Nephron progenitor cell (in vitro differentiated cells): Measurements from ENCODE around the gene ARHGEF7.
A peak's percentile ranks its signal among the peaks of the same experiment; 100 is the strongest.

Experiments
- DNase-seq: peaks from one replicate; pipeline ENCODE4 v3.0.0; 2021
- H3K27ac Mint-ChIP-seq: 2 replicates; pipeline ENCODE4 v1.8.0; 2021; ENCODE audit warnings: mild to moderate bottlenecking, moderate library complexity, mixed read lengths
- H3K27me3 Mint-ChIP-seq: 2 replicates; pipeline ENCODE4 v1.8.0; 2021; ENCODE audit warnings: mild to moderate bottlenecking, low read depth, mixed read lengths; ENCODE audit not compliant: poor library complexity
- H3K36me3 Mint-ChIP-seq: 2 replicates; pipeline ENCODE4 v1.8.0; 2021; ENCODE audit warnings: low read depth, mixed read lengths
- H3K4me1 Mint-ChIP-seq: 2 replicates; pipeline ENCODE4 v1.8.0; 2021; ENCODE audit warnings: mixed read lengths
- H3K4me3 Mint-ChIP-seq: 2 replicates; pipeline ENCODE4 v1.8.0; 2021; ENCODE audit warnings: mild to moderate bottlenecking, moderate library complexity, mixed read lengths
- H3K9me3 Mint-ChIP-seq: 2 replicates; pipeline ENCODE4 v1.8.0; 2021; ENCODE audit warnings: mild to moderate bottlenecking, moderate library complexity, mixed read lengths
- TF ChIP-seq, protein P1 (sequence below): fragments of 200-600 bp; sonication (generic); IDR thresholded peaks from 2 replicates; pipeline ENCODE4 v1.5.0; 2021; ENCODE audit warnings: antibody characterized with exemption

The ARHGEF7 gene

DNA sequence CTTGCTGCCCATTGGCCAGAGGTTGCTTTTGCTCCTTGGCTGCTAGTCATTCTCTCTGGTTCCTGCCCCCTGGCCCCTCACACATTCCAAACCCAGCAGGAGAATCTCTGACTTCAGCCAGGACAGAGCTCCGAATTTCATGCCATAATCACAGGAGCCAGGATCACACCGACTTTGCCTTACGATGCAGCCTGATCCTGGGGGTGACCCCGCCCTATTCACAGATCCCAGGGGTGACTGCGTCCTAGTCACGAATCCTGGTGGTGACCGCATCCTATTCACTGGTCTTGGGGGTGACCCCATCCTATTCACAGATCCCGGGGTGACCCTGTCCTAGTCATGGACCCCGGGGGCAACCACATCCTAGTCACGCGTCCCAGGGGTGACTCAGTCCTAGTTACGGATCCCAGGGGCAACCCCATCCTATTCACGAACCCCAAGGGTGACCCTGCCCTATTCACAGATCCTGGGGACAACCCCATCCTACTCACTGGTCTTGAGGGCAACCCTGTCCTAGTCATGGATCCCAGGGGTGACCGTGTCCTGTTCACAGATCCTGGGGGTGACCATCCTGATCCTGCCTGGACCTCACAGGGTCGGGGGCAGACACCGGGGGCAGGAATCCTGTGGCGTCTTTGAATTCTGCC, 198.0 kb downstream of the ARHGEF7 start:
- H3K27ac Mint-ChIP-seq, result no peak overlapping the region
- no peak for DNase-seq
- peaks cover 65% of the 10 kb centered on the region for H3K36me3 Mint-ChIP-seq
- peaks cover 8% of the 10 kb centered on the region for H3K4me1 Mint-ChIP-seq
- H3K4me3 Mint-ChIP-seq, result no peak overlapping the region
- H3K9me3 Mint-ChIP-seq, result peaks cover 51% of the 10 kb centered on the region
- TF ChIP-seq, protein P1, sequence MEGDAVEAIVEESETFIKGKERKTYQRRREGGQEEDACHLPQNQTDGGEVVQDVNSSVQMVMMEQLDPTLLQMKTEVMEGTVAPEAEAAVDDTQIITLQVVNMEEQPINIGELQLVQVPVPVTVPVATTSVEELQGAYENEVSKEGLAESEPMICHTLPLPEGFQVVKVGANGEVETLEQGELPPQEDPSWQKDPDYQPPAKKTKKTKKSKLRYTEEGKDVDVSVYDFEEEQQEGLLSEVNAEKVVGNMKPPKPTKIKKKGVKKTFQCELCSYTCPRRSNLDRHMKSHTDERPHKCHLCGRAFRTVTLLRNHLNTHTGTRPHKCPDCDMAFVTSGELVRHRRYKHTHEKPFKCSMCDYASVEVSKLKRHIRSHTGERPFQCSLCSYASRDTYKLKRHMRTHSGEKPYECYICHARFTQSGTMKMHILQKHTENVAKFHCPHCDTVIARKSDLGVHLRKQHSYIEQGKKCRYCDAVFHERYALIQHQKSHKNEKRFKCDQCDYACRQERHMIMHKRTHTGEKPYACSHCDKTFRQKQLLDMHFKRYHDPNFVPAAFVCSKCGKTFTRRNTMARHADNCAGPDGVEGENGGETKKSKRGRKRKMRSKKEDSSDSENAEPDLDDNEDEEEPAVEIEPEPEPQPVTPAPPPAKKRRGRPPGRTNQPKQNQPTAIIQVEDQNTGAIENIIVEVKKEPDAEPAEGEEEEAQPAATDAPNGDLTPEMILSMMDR, result no peak
- peaks cover 2% of the 10 kb centered on the region for H3K27me3 Mint-ChIP-seq

DNA sequence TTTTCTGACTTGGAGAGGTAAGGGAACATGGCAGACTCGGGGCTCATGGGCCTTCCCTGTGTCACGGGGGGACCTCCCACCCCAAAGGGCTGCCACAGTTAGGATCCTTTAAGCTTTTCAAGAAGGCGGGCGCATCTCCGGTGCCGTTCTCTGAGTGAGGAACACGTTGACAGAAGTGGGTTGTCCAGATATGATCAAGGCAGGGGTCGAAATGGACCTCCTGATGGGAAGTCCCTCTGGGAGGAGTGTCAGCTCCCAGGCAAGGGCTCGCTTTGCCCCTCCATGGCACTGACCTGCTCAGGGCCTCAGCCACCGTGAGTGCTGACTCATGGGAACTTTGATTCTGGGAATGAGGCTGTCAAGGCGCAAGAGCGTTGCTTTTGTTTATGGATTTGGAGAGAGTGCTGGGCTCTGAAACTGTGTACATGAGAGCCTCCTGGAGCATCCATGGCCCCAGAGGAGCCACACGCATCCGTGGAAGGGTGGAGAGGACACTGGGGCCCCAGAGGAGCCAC, 198.9 kb downstream of the ARHGEF7 start:
- peaks cover 56% of the 10 kb centered on the region for H3K36me3 Mint-ChIP-seq
- TF ChIP-seq, protein P1, result no peak
- H3K4me3 Mint-ChIP-seq, result no peak overlapping the region
- peaks cover 47% of the 10 kb centered on the region for H3K9me3 Mint-ChIP-seq
- H3K27me3 Mint-ChIP-seq, result peaks cover 2% of the 10 kb centered on the region
- DNase-seq, result no peak
- H3K4me1 Mint-ChIP-seq, result peaks cover 3% of the 10 kb centered on the region
- H3K27ac Mint-ChIP-seq, result no peak overlapping the region

DNA sequence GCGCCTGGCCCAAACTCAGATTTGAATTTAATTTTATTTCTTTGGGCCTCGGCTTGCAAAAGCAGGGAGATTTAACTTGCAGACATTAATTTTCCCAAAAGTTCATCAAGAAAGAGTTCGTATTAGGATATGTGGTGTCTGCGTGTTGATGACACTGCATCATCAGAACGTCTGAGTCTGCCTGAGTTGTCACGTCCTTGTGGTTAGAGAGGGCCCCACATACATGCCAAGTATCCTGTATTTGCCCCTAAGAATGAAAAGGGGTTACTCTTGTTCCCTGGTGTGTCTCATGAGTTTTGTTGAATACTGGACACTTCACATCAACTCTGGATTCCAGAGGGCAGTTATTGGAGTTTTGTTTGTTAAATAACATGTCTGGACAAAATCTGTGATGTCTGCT, 199.7 kb downstream of the ARHGEF7 start:
- H3K4me1 Mint-ChIP-seq, result no peaks in the 10 kb centered on the region
- H3K27ac Mint-ChIP-seq, result peak overlapping the region; percentile 29

DNA sequence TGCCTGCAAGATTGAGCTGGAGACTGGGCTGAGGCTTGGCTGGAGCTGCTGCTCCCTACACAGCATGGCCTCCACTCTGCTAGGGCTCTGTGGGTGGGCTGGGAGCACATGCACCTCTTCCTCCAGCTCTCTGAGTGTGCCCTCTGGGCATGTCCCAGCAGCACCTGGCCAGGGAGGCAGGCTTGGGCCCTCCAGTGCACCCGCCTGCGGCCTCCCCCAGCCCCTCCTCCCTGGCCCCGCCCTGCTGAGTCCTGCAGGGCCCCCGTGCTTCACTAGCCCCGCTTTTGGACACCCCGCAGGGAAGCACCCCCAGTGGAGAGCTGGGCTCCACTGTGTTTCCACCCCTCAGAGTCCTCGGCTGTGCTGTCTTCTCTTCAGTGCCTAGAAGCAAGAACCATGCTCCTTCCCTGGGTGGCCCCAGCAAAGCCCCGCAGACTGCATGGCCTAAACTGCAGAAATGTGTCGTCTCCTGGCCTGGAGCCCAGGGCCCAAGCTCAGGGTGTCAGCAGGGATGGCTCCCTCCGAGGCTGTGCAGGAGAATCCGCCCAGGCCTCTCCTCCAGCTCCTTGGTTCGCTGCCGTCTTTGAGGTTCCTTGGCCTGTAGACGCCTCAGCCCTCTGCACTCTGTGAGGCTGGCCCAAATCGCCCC, 200.4 kb downstream of the ARHGEF7 start:
- no peak overlapping the region for H3K4me3 Mint-ChIP-seq
- TF ChIP-seq, protein P1, result no peak
- H3K27ac Mint-ChIP-seq, result peak overlapping the region; percentile 29
- H3K27me3 Mint-ChIP-seq, result peaks cover 2% of the 10 kb centered on the region
- no peak for DNase-seq
- H3K4me1 Mint-ChIP-seq, result no peaks in the 10 kb centered on the region
- H3K36me3 Mint-ChIP-seq, result peaks cover 41% of the 10 kb centered on the region
- peaks cover 32% of the 10 kb centered on the region for H3K9me3 Mint-ChIP-seq

More for the DNA sequence above, 199.7 kb downstream of the ARHGEF7 start:
- peaks cover 47% of the 10 kb centered on the region for H3K36me3 Mint-ChIP-seq
- no peak overlapping the region for H3K4me3 Mint-ChIP-seq
- TF ChIP-seq, protein P1, result no peak
- peaks cover 2% of the 10 kb centered on the region for H3K27me3 Mint-ChIP-seq
- no peak for DNase-seq
- peaks cover 38% of the 10 kb centered on the region for H3K9me3 Mint-ChIP-seq

DNA sequence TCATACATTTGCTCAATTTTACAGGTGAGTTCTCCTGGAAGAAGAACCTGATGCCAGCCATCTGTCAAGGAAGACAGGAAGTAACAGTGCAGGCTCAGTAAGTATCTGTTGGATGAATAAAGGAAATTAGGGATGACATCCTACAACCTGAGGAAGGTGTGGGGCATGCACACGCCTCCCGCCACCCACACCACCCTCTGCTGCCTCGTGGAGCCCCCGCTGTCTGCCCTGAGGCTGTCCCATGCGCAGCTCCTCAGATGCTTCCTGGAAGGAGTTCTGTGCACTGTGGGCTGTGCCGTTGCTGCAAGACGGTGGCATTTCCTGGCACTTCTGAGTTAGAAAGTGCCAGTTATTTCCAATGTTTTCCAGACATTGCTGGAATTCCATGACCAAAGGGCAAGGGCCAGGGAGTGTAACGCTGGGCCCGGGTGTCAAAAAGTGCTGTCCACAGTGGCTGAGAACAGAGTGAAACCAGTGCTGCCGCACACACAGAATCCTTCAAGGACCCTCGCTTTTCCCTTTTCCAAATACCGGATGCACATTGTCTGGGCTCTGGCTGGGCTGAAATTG, 201.1 kb downstream of the ARHGEF7 start:
- Mint-ChIP-seq H3K9me3 (peaks cover 24% of the 10 kb centered on the region), H3K27me3 (peaks cover 2% of the 10 kb centered on the region), H3K4me1 (peaks cover 2% of the 10 kb centered on the region), H3K27ac (no peak overlapping the region), H3K36me3 (peaks cover 33% of the 10 kb centered on the region), H3K4me3 (no peak overlapping the region)
- no peak for DNase-seq
- TF ChIP-seq, protein P1, result no peak
